ENCODE data around the gene MAD2L2.

Gene MAD2L2

GRCh38 chr1:11682287-11682771 lies 1.4 kb upstream of the MAD2L2 start:
- no peak for DNase-seq

GRCh38 chr1:11680270-11681070 lies 478 bp downstream of the MAD2L2 start:
- DNase-seq = no peak

GRCh38 chr1:11678442-11678841 lies 2.5 kb downstream of the MAD2L2 start:
- no peak for DNase-seq

GRCh38 chr1:11676386-11677103 lies 4.4 kb downstream of the MAD2L2 start:
- no peak for DNase-seq

GRCh38 chr1:11675325-11675724 lies 5.6 kb downstream of the MAD2L2 start:
- no peak for DNase-seq

GRCh38 chr1:11674488-11674887 lies 6.5 kb downstream of the MAD2L2 start:
- DNase-seq = no peak

- no peak for DNase-seq
Measured at GRCh38 chr1:11673089-11673769, 7.7 kb downstream of the MAD2L2 start.

GRCh38 chr1:11671544-11672286 lies 9.2 kb downstream of the MAD2L2 start:
- DNase-seq = no peak

GRCh38 chr1:11671205-11671543 lies 9.8 kb downstream of the MAD2L2 start:
- no peak for DNase-seq

GRCh38 chr1:11670747-11671146 lies 10.2 kb downstream of the MAD2L2 start:
- no peak for DNase-seq

GRCh38 chr1:11668516-11668915 lies 12.4 kb downstream of the MAD2L2 start:
- no peak for DNase-seq

GRCh38 chr1:11664336-11665065 lies 16.4 kb downstream of the MAD2L2 start:
- DNase-seq = peak; percentile 64

- DNase-seq = no peak
Measured at GRCh38 chr1:11661103-11661502, 19.8 kb downstream of the MAD2L2 start.

- no peak for DNase-seq
Measured at GRCh38 chr1:11659748-11660147, 21.2 kb downstream of the MAD2L2 start.

- no peak for DNase-seq
Measured at GRCh38 chr1:11658542-11658941, 22.4 kb downstream of the MAD2L2 start.

GRCh38 chr1:11657654-11658053 lies 23.3 kb downstream of the MAD2L2 start:
- DNase-seq = no peak

GRCh38 chr1:11654939-11655808 lies 25.8 kb downstream of the MAD2L2 start:
- no peak for DNase-seq

GRCh38 chr1:11654137-11654938 lies 26.6 kb downstream of the MAD2L2 start, which contains the start of the genes FBXO2 and FBXO44:
FBXO2 (minus strand) TSS chr1:11654429; CDS start chr1:11654340, 89 bp downstream.
FBXO44 (plus strand) TSS chr1:11654877; CDS start chr1:11655836, 959 bp downstream.
- peak; percentile 71 for DNase-seq

GRCh38 chr1:11653861-11654136 lies 27.1 kb downstream of the MAD2L2 start:
- DNase-seq = no peak

- no peak for DNase-seq
Measured at GRCh38 chr1:11653101-11653860, 27.7 kb downstream of the MAD2L2 start.
